ENCODE data around the gene KCNQ2. TPM values are rescaled to one million over a fixed set of nuclear protein-coding genes. Genes with fewer than 3 reads are reported as not detected.

The KCNQ2 gene
- total RNA-seq, 1 donor from 2014 or later, result 39.5 TPM

DNA sequence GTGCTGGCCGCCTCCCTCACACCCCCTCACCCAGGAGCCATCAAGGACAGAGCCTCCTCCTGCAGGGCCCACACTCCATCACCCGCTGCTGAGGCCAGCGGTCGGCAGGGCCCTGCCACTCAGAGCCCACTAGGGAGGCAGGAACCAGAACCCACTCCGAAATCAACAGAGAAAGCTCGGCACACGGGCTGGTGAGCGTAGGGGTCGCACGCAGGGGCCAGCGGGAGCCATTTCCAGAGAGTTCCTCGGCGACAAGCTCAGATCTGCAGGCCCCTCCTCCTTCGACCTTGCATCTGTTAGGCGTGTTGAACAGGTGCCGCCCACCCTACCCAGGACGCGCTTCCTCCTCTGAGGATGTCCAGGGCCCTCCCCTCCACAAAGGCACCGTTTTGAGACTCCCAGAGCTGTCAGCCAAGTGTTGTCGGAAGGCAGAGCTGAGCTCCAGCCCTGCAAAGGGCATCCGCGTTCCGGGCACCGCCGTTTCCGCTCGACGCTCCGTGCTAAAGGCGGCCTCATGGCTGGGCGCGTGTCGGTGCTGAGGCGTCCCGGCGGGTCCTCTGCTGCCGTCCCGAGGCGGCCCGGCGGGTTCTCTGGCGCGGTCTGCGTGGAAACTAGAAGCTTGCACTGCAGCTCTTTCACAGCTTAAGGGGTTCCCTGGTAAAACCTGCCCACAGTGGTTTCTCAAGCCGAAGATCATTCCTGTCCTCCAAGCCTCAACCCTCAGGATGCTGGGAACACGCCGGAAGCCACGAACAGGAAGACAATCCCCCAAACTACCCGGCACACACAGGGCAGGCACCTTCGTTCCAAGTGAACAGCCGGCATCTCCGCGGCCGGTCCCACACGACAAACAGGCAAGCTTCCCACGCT lies 6.8 kb downstream of the KCNQ2 start:
- Histone ChIP-seq H4K20me1 (ENCODE audit: low read depth) (peaks cover 99% of the 10 kb centered on the region), H2AFZ (replicated peaks) (no peak overlapping the region), H3K27ac (no peak overlapping the region), H3K36me3 (no peaks in the 10 kb centered on the region), H3K9me3 (ENCODE audit: low read depth) (no peaks in the 10 kb centered on the region), H3K79me2 (ENCODE audit: low read depth) (peaks cover 81% of the 10 kb centered on the region), H3K9ac (no peak overlapping the region), H3K4me3 (no peak overlapping the region), H3F3A (ENCODE audit: low read depth) (no peaks in the 10 kb centered on the region), H3K4me2 (no peak overlapping the region), H3K27me3 (no peaks in the 10 kb centered on the region), H3K4me1 (peaks cover 20% of the 10 kb centered on the region)
- Mint-ChIP-seq H3K4me3 (peak overlapping the region; percentile 15), H3K27ac (peak overlapping the region; percentile 88), H3K4me1 (peaks cover 57% of the 10 kb centered on the region), H3K27me3 (ENCODE audit: insufficient read depth, low read depth) (no peaks in the 10 kb centered on the region), H3K36me3 (no peaks in the 10 kb centered on the region), H3K9me3 (no peaks in the 10 kb centered on the region)
- TF ChIP-seq EZH2 (IDR thresholded peaks at IDR 0.05) (no peak), EZH2phosphoT487 (IDR thresholded peaks at IDR 0.05) (no peak)
- TF ChIP-seq, protein P1, sequence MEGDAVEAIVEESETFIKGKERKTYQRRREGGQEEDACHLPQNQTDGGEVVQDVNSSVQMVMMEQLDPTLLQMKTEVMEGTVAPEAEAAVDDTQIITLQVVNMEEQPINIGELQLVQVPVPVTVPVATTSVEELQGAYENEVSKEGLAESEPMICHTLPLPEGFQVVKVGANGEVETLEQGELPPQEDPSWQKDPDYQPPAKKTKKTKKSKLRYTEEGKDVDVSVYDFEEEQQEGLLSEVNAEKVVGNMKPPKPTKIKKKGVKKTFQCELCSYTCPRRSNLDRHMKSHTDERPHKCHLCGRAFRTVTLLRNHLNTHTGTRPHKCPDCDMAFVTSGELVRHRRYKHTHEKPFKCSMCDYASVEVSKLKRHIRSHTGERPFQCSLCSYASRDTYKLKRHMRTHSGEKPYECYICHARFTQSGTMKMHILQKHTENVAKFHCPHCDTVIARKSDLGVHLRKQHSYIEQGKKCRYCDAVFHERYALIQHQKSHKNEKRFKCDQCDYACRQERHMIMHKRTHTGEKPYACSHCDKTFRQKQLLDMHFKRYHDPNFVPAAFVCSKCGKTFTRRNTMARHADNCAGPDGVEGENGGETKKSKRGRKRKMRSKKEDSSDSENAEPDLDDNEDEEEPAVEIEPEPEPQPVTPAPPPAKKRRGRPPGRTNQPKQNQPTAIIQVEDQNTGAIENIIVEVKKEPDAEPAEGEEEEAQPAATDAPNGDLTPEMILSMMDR (IDR thresholded peaks at IDR 0.05), result no peak
- DNase-seq (ENCODE audit: low spot score), result no peak

DNA sequence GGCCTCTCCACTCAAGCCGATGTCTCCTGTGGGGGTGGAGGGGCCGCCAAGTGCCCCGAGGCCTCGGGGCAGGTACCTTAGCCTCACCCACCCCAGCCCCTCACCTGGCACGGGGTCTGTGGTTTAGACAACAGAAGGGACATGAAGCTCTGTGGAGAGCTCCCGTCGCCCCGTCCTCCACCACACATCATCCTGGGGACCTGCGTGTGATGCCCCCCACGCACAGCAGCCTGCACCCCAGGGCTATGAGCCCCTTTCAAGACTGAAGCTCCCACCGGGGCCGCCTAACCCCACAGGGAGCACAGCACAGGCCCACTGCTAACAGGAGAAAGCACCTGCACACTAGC lies 8.2 kb downstream of the KCNQ2 start:
- H3K27me3 ChIP-seq, result no peaks in the 10 kb centered on the region
- peaks cover 99% of the 10 kb centered on the region for H4K20me1 ChIP-seq (ENCODE audit: low read depth)
- H2AFZ ChIP-seq (replicated peaks), result no peak overlapping the region
- Mint-ChIP-seq H3K4me1 (peaks cover 51% of the 10 kb centered on the region), H3K27ac (peak overlapping the region; percentile 44), H3K9me3 (no peaks in the 10 kb centered on the region), H3K27me3 (ENCODE audit: insufficient read depth, low read depth) (peaks cover 2% of the 10 kb centered on the region), H3K4me3 (no peak overlapping the region), H3K36me3 (no peaks in the 10 kb centered on the region)
- H3K4me3 ChIP-seq, result no peak overlapping the region
- H3K4me2 ChIP-seq, result no peak overlapping the region
- DNase-seq (ENCODE audit: low spot score), result no peak
- TF ChIP-seq, protein P1 (IDR thresholded peaks at IDR 0.05), result no peak
- no peak for TF ChIP-seq EZH2phosphoT487 (IDR thresholded peaks at IDR 0.05)
- TF ChIP-seq EZH2 (IDR thresholded peaks at IDR 0.05), result no peak
- no peaks in the 10 kb centered on the region for H3K36me3 ChIP-seq
- H3K9ac ChIP-seq, result no peak overlapping the region
- H3K79me2 ChIP-seq (ENCODE audit: low read depth), result peaks cover 72% of the 10 kb centered on the region
- H3F3A ChIP-seq (ENCODE audit: low read depth), result no peaks in the 10 kb centered on the region
- H3K4me1 ChIP-seq, result peaks cover 16% of the 10 kb centered on the region
- no peak overlapping the region for H3K27ac ChIP-seq
- no peaks in the 10 kb centered on the region for H3K9me3 ChIP-seq (ENCODE audit: low read depth)

DNA sequence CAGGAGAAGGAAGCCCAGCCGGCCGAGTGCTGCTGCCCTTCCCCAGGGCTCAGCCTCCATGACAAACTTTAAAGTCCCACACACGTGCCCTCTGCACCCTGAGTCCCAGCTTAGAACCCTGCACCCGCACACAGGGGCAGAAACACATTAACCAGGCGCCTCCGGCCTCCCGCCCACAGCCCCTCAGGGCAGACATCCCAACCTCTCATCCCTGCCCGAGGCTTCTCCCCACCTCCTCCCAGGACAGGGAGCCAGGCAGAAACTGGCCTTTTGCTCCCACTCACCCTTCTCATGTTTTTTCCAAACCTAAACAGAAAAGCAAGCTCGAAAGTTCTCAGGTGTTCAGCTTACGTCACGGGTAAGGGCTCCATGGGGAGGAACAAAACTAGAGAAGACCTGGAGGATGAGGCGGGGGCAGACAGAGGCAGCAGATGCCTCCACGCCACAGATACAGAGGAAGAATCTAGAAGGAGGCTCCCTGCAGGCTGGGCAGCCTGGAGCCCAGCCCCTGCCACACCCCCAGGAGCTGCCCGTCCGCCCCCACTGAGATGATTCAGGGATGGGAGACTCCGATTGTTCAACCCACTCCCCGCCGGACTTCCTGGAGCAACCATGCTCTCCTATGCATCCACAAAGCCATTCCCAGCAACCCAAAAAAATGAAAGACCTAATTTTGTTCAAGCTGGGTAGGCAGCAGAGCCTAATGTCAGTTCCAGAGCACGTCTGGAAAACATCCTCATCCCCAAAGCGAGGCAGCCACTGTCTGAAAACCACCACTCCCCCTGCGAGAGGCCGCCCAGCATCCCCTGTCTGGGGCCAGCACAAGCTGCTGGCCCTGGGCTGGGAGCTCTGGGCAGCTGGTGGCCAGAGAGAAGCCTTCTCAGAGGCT lies 8.8 kb downstream of the KCNQ2 start:
- no peak overlapping the region for H3K27ac Mint-ChIP-seq
- H3K9ac ChIP-seq, result no peak overlapping the region
- H2AFZ ChIP-seq (replicated peaks), result no peak overlapping the region
- no peaks in the 10 kb centered on the region for H3F3A ChIP-seq (ENCODE audit: low read depth)
- peaks cover 99% of the 10 kb centered on the region for H4K20me1 ChIP-seq (ENCODE audit: low read depth)
- H3K4me3 Mint-ChIP-seq, result peak overlapping the region; percentile 46
- H3K27me3 Mint-ChIP-seq (ENCODE audit: insufficient read depth, low read depth), result peaks cover 4% of the 10 kb centered on the region
- no peak overlapping the region for H3K4me2 ChIP-seq
- no peak overlapping the region for H3K27ac ChIP-seq
- no peak overlapping the region for H3K4me3 ChIP-seq
- no peaks in the 10 kb centered on the region for H3K36me3 Mint-ChIP-seq
- no peaks in the 10 kb centered on the region for H3K9me3 Mint-ChIP-seq
- no peak for DNase-seq (ENCODE audit: low spot score)
- peaks cover 49% of the 10 kb centered on the region for H3K4me1 Mint-ChIP-seq
- TF ChIP-seq, protein P1 (IDR thresholded peaks at IDR 0.05), result no peak
- no peak for TF ChIP-seq EZH2phosphoT487 (IDR thresholded peaks at IDR 0.05)
- TF ChIP-seq EZH2 (IDR thresholded peaks at IDR 0.05), result no peak
- H3K79me2 ChIP-seq (ENCODE audit: low read depth), result peaks cover 66% of the 10 kb centered on the region
- no peaks in the 10 kb centered on the region for H3K27me3 ChIP-seq
- no peaks in the 10 kb centered on the region for H3K36me3 ChIP-seq
- H3K9me3 ChIP-seq (ENCODE audit: low read depth), result no peaks in the 10 kb centered on the region
- peaks cover 16% of the 10 kb centered on the region for H3K4me1 ChIP-seq
